Measurements from ENCODE around the gene THSD8. TPM values are rescaled to one million over a fixed set of nuclear protein-coding genes. Genes with fewer than 3 reads are reported as not detected.
A peak's percentile ranks its signal among the peaks of the same experiment; 100 is the strongest.
"Not testable (repeated sequence)": the region's sequence is repeated elsewhere in the genome, so short reads cannot be mapped to it uniquely, and the experiment has no call there.

Gene THSD8
- total RNA-seq, 1 donor: not detected

- no peak for DNase-seq (ENCODE audit: low read depth)
- TF ChIP-seq CTCF (IDR thresholded peaks at IDR 0.05; ENCODE audit: insufficient read depth, low read depth, low read length): no peak
- H3K4me3 ChIP-seq (ENCODE audit: low read depth, low read length): no peak overlapping the region
Measured at GRCh38 chr19:12842511-12842910, 40.6 kb downstream of the THSD8 start.

DNA sequence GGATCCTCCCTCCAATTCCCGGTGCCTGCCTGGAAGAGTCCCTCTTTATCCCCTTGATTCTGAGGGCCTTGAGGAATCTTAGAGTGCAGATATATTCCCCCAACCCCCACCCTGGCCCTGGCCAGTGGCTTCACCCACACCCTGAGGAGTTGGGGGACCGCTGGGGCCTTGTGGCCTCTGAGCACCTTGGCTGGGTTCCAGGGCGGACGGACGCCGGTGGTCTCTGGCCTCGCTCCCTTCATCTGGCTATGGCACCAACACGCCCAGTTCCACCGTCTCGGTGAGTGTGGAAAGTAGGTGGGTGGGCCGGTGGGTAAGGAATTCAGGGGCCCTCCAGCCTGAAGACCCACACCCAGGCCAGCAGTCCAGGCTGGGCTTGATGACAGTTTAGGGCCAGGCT is 41.5 kb downstream of the THSD8 start:
- no peak overlapping the region for H3K4me3 ChIP-seq (ENCODE audit: low read depth, low read length)
- TF ChIP-seq CTCF (IDR thresholded peaks at IDR 0.05; ENCODE audit: insufficient read depth, low read depth, low read length): no peak
- no peak for DNase-seq (ENCODE audit: low read depth)

- no peak for DNase-seq (ENCODE audit: low read depth)
- TF ChIP-seq CTCF (IDR thresholded peaks at IDR 0.05; ENCODE audit: insufficient read depth, low read depth, low read length): no peak
- H3K4me3 ChIP-seq (ENCODE audit: low read depth, low read length): no peak overlapping the region
Measured at GRCh38 chr19:12843999-12844732, 42.3 kb downstream of the THSD8 start.

GRCh38 chr19:12846613-12847012 is 44.7 kb downstream of the THSD8 start:
- DNase-seq (ENCODE audit: low read depth); H3K4me3 ChIP-seq (ENCODE audit: low read depth, low read length): not testable (repeated sequence)

- peak; percentile 94 for TF ChIP-seq CTCF (IDR thresholded peaks at IDR 0.05; ENCODE audit: insufficient read depth, low read depth, low read length)
- H3K4me3 ChIP-seq (ENCODE audit: low read depth, low read length): peak overlapping the region; percentile 32
- DNase-seq (ENCODE audit: low read depth): peak; percentile 77
Measured at GRCh38 chr19:12847159-12848139, 45.6 kb downstream of the THSD8 start.

Small RNA genes within 50 kb of the gene (small RNA-seq; reads per million reads assigned to genes)
- gene MIR5684 (not detected), gene MIR6794 (not detected)

Other genes starting within 250 kb of the THSD8 start
- gene ZNF490, start 191.3 kb upstream of the THSD8 start, total RNA-seq: 5.2 and 7.8 TPM in 2 replicates
- gene ZNF791, start 191.1 kb upstream of the THSD8 start, total RNA-seq: 17.4 and 20.3 TPM in 2 replicates
- 22.9 and 25.8 TPM in 2 replicates for gene MAN2B1, start 135.3 kb upstream of the THSD8 start, total RNA-seq
- 6.8 and 7.3 TPM in 2 replicates for gene WDR83, start 135.3 kb upstream of the THSD8 start, total RNA-seq
- gene DHPS, start 120.2 kb upstream of the THSD8 start, total RNA-seq: 45.7 and 50.1 TPM in 2 replicates
- not detected in 2 replicates for gene GNG14, start 114.1 kb upstream of the THSD8 start, total RNA-seq
- gene FBXW9, start 105.4 kb upstream of the THSD8 start, total RNA-seq: 7.3 and 15.1 TPM in 2 replicates
- gene TNPO2, start 78.1 kb upstream of the THSD8 start, total RNA-seq: 36.7 and 53.1 TPM in 2 replicates
- gene TRIR, start 67.4 kb upstream of the THSD8 start, total RNA-seq: 127 and 153 TPM in 2 replicates
- gene GET3, start 64.6 kb upstream of the THSD8 start, total RNA-seq: 79.2 and 82.5 TPM in 2 replicates
- not detected in 2 replicates for gene BEST2, start 50.3 kb upstream of the THSD8 start, total RNA-seq
- gene HOOK2, start 26.5 kb upstream of the THSD8 start, total RNA-seq: 12.2 and 15.1 TPM in 2 replicates
- gene JUNB, start 10.6 kb upstream of the THSD8 start, total RNA-seq: 88.1 and 107 TPM in 2 replicates
- 222 and 230 TPM in 2 replicates for gene PRDX2, start 269 bp upstream of the THSD8 start, total RNA-seq
- gene RNASEH2A, start 4.5 kb downstream of the THSD8 start, total RNA-seq: 20.0 and 22.9 TPM in 2 replicates
- gene RTBDN, start 32.5 kb downstream of the THSD8 start, total RNA-seq: not detected in 2 replicates
- gene MAST1, start 36.4 kb downstream of the THSD8 start, total RNA-seq: under 0.01 TPM in 2 replicates
- gene DNASE2, start 79.4 kb downstream of the THSD8 start, total RNA-seq: 14.7 and 18.7 TPM in 2 replicates
- not detected in 2 replicates for gene KLF1, start 85.1 kb downstream of the THSD8 start, total RNA-seq
- gene GCDH, start 89.1 kb downstream of the THSD8 start, total RNA-seq: 17.3 and 19.6 TPM in 2 replicates
- gene SYCE2, start 117.2 kb downstream of the THSD8 start, total RNA-seq: under 0.01 TPM in 2 replicates
- 65.2 and 70.2 TPM in 2 replicates for gene FARSA, start 131.6 kb downstream of the THSD8 start, total RNA-seq
- 2,107 and 2,588 TPM in 2 replicates for gene CALR, start 136.5 kb downstream of the THSD8 start, total RNA-seq
- 91.1 and 92.8 TPM in 2 replicates for gene RAD23A, start 143.8 kb downstream of the THSD8 start, total RNA-seq
- gene GADD45GIP1, start 155.2 kb downstream of the THSD8 start, total RNA-seq: 18.6 and 24.8 TPM in 2 replicates
- not detected in 2 replicates for gene DAND5, start 167.5 kb downstream of the THSD8 start, total RNA-seq
- gene NFIX, start 193.4 kb downstream of the THSD8 start, total RNA-seq: 29.6 and 30.2 TPM in 2 replicates

All from fibroblast of villous mesenchyme (primary cell).